Inflammatory macrophage treated with lipopolysaccharide for 1 hour (primary cell): ENCODE measurements around the gene PFN4.
"Not testable (repeated sequence)": the region's sequence is repeated elsewhere in the genome, so short reads cannot be mapped to it uniquely, and the experiment has no call there.

Experiments used
- DNase-seq, 2 donors: peaks; one replicate each; pipeline ENCODE4 v3.0.0-alpha.2; 2020 to 2022

PFN4 gene

DNA sequence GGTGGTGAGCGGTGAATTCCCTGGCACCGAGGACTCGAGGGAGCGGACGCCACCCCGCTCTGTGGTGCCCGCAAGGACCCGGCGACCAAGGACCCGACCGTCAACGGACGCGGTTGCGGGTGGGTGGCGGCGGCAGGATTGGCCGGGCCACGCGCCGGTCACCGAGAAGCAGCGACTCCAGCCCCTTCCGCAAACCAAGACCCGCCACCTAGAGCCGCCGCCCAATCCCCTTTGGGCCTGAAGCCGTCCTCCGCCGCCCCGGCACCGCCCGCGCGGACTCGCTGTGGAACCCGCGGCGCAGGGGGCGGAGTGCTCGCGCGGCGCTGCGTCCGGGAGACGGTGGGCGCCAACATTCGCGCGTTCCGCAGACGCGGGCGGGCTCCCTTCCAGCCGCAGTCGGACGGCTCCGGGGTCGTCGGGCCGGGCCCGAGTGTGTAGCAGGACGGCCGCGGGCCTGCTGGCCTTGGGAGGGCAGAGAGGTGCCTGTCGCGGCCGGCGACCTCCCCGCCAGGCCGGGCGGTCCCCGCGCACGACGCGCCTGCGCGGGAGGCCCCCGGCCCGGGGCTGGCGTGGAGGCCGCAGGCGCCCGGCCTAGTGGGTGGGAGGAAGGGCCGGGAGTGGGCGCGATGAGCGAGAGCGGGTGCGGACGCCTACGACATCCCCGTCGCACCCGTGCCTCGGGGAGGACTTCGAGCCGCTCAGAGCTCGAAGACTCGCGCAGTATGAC, at the start of gene PFN4, which contains the start of gene FAM228B:
Gene PFN4 (minus strand): TSS at position 140 of the 727 bp plus-strand sequence. CDS start 799 bp downstream, outside the sequence.
Gene FAM228B (plus strand): TSS at position 275 of the 727 bp plus-strand sequence. CDS start 893 bp downstream, outside the sequence.
- peak; percentile 77 to 84 for DNase-seq

GRCh38 chr2:24169023-24169422, 45.9 kb upstream of the PFN4 start:
- DNase-seq: no peak

DNA sequence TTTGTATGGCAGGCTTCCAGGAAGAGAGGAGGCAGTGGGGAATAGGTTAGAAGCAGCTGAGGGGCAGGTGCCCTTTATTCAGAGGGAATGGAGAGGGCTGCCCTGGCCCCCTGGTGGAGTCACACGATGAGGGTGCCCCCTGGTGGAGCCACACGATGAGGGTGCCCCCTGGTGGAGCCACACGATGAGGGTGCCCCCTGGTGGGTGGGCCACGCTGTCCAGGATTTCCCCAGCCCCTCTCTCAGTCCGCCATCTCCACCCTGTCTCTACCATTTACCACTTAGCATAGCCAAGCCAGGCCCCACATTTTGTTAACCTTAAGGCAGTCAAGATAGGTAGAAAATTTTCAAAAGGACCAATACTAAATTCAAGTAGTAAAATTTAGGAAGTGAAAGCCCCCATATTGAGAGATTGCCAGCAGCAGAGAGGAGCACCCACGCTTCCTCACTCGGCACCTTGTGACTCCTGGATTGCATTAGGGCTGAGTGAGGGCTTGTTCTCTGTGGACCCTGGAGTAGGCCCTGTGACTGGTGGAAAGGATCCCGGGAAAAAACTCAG, 41.4 kb upstream of the PFN4 start:
- DNase-seq: peak; percentile 60 to 81

GRCh38 chr2:24163601-24164000, 40.5 kb upstream of the PFN4 start:
- DNase-seq: peak; percentile 25 to 33

DNA sequence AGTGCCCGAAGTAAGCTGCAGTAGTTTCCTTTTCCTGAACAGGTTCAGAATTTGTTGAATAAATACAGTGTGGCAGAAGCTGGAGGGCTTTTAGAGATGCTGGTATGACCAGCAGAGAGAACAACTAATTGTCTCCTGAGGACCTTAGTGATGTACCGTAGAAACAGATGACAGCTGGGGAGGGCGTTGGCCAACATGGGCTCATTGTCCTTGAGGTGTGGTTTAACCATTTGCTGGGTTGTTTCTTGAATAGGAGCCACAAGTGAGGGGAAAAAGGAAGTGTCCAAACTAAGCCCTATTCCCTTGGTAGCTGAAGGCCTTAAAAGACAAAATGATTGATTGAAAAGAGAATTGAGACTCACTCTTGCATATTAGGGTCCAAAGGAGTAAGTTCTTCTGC, 40.1 kb upstream of the PFN4 start:
- DNase-seq: no peak

- no peak for DNase-seq
These were observed 39.4 kb upstream of the PFN4 start for GRCh38 chr2:24162494-24162893.

GRCh38 chr2:24160761-24161160, 37.6 kb upstream of the PFN4 start:
- DNase-seq: no peak

- no peak for DNase-seq
These were observed 36.6 kb upstream of the PFN4 start for GRCh38 chr2:24159708-24160107.

GRCh38 chr2:24158131-24158530, 35.0 kb upstream of the PFN4 start:
- no peak for DNase-seq

GRCh38 chr2:24153478-24153877, 30.3 kb upstream of the PFN4 start:
- DNase-seq: no peak

GRCh38 chr2:24152413-24153197, 29.5 kb upstream of the PFN4 start:
- DNase-seq: no peak

DNA sequence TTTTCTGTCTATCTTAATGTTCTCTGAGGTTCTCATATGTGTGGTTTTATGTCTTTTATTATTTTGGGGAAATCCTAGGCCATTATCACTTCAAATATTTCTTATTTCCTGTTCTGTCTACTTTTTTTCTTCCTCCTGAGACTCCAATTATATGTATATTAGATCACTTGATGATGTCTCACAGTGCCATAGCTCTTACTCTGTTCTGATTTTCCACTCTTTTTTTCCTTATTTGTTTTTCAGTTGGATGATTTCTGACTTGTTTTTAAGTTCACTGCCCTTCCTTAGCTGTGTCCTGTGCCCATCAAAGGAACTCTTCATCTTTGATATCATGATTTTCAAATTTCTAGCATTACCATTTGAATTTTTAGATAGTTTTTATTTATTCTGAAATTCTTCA, 24.2 kb upstream of the PFN4 start:
- DNase-seq: no peak

GRCh38 chr2:24140305-24140704, 17.2 kb upstream of the PFN4 start:
- not testable (repeated sequence) for DNase-seq

GRCh38 chr2:24132543-24132942, 9.4 kb upstream of the PFN4 start:
- DNase-seq: no peak

GRCh38 chr2:24125956-24126355, 2.8 kb upstream of the PFN4 start:
- no peak for DNase-seq

DNA sequence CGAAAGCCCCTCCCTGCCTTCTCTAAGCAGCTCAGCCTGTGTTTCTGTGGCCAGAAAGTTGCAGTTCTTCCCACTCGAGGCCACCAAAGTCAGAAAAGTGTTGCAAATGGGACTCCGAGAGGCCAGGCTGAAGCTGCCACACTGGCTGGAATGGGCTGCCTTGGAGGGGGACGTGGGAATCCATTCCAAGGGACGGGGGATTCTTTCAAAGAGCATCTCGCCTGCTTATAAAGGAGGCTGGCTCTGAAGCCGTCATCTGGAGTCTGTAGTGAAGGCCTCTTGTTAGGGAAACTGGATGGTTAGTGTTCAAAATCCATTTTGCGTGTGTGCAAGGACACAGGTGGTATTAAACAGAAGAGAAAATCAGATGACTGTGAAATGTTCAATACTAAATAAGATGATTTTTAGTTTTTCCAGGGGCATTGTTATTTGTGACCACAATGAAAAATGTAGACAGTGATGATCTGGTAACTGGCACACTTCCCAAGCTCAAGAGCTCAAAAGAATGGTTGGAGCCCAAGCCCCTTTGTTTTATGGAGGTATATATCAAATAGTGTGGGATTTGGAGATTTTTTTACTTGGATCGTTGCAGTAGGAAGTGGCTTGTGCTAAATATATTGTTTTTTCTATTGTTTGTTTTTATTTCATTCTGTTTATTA, 917 bp upstream of the PFN4 start:
- DNase-seq: no peak

- no peak for DNase-seq
These were observed 554 bp downstream of the PFN4 start for GRCh38 chr2:24122366-24123194.

DNA sequence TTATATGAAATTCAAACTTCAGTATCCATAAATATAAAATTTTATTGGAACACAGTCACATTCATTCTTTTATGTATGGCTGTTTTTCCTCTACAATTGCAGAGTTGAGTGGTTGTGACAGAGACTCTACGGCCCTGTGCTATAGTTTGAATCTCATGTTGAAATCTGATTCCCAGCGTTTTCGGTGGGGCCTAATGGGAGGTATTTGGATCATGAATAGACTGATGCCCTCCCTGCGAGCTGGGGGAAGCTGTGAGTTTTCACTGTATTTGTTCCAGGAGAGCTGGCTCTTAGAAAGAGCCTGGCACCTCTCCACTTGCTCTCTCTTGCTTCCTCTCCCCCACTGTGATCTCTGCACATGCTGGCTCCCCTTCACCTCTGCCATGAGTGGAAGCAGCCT, 1.7 kb downstream of the PFN4 start:
- DNase-seq: no peak

DNA sequence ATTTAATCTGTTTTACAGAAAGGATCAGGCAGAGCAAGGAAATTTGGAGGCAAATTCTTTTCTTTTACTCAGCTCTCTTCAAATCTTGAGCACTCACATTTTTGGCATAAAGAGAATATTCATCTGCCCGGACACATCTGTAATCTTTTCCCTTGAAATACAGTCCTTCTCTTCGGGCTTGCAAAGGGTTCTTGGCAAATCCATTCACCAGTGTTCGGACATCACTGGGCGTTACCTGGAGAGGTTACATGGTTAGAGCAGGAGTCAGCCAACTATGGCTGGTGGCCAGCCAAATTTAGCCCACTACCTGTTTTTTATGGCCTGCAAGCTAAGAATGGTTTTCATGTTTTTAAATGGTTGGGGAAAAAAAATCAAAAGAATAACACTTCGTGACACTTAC, 2.1 kb downstream of the PFN4 start:
- DNase-seq: no peak

DNA sequence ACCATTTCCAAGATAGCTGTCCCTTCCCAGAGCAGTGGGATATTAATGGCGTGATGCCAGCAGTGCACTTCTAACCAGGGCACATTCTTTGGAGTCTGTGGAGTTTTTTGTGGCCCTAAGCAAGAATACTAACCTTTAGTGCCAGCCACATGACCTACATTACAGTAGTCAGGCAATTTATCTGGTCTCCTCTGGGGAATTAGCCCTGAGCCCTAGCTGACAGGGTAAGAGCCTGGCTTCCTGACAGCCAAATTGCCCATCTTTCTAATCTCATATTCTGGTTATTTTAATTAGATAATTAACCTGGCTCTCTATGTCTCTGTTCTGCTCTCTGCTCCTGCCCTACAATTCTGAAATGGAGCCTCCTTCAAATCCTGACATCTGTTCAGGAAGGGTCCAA, 5.2 kb downstream of the PFN4 start:
- DNase-seq: no peak

DNA sequence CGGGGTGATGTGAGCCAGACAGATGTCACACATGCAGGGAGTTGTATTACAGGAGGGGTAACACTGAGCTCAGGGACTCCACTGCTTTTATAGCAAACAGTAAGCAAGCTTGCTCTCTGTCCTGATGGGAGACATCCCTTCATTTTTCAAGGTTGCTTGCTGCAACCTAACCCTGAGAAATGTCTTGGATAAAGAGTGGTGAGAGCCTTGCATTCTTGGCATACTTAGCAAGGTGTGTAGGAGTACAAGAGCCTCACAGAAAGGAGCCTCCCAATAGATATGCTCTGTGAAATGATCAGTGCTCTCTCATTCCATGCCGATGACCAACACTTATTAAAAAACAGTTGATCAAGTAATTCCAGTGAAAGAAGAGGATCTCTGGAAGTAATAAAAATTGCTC, 8.1 kb downstream of the PFN4 start:
- no peak for DNase-seq

GRCh38 chr2:24111407-24111901, 11.7 kb downstream of the PFN4 start:
- DNase-seq: no peak
